Measurements from ENCODE around the gene RCCD1. TPM values are rescaled to one million over a fixed set of nuclear protein-coding genes. Genes with fewer than 3 reads are reported as not detected.

The RCCD1 gene
- total RNA-seq, 1 donor from 2014 or later, result 13.2 TPM

Other genes starting within 250 kb of the RCCD1 start
- gene BLM, start 237.5 kb upstream of the RCCD1 start, total RNA-seq, result 3.7 TPM
- 41.3 TPM for gene FURIN, start 86.3 kb upstream of the RCCD1 start, total RNA-seq
- 36.2 TPM for gene FES, start 70.4 kb upstream of the RCCD1 start, total RNA-seq
- 58.5 TPM for gene MAN2A2, start 51.6 kb upstream of the RCCD1 start, total RNA-seq
- gene HDDC3, start 22.3 kb upstream of the RCCD1 start, total RNA-seq, result 19.5 TPM
- gene UNC45A, start 19.6 kb upstream of the RCCD1 start, total RNA-seq, result 77.0 TPM
- gene PRC1, start 39.7 kb downstream of the RCCD1 start, total RNA-seq, result 7.8 TPM
- 25.7 TPM for gene VPS33B, start 67.7 kb downstream of the RCCD1 start, total RNA-seq
- 2.3 TPM for gene SV2B, start 145.4 kb downstream of the RCCD1 start, total RNA-seq

Measured in ureter (tissue), 1 donor.